ENCODE results near the gene SPON1. TPM values are rescaled to one million over a fixed set of nuclear protein-coding genes. Genes with fewer than 3 reads are reported as not detected.

The SPON1 gene
- total RNA-seq = not detected in 2 replicates

GRCh38 chr11:13962562-13963168 lies at the start of gene SPON1:
SPON1 (plus strand) TSS chr11:13962723; CDS start chr11:13962905, 182 bp downstream.

